Activated gamma-delta T cell treated with anti-CD3 and anti-CD28 coated beads, Interleukin-2, amount 50 U/mL, for 16 hours (primary cell): Measurements from ENCODE around the gene TULP4.

Experiments
- DNase-seq: peaks from one replicate; pipeline ENCODE4 v3.0.0-alpha.2; 2020; ENCODE audit warnings: low read depth

Gene TULP4

DNA sequence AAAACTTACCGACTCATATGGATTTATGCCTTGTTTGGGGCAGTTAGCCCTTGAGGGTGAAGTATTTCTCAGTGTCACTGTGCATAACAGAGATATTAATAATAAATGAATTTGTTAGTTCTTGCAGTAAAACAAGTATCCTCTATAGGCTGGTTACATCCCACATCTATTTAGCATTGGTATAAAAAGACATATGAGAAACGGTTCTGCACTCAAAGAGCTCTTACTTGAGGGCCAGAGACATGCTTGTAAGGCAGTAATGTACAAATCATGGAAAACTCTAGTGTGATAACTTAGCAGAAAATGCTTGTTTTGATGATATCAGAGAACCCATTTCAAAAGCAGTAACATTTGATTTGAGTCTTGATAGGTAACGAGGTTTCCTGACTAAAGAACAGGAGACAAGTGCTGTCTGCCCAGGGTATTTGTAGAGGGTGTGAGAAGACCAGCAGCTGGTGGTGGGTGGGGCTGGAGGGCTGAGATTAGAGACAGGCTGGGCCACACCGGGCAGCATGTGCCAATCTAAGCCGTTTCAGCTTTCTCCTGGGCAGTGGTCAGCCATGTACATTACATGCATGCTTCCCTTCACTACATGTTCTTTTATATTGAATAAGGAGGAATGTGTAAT, 46.3 kb downstream of the TULP4 start:
- no peak for DNase-seq

DNA sequence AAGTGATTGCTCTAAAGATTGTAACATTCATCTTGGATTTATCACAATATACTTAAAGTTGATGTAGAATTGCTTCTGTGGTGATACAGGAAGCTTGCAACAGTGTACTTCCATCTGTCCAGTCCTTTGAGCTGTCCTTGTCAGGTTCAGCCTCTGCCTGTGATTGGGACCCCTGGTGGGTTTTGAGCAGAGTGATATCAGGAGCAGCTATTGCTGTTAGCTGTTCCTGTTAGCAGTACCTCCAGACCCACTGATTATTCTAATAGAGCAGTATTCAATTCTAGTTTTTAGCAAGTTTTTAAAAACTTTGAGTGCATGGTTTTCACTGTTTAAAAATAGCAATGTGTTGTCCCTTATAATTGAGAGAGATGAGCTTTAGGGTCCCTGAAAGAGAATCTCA, 48.8 kb downstream of the TULP4 start:
- DNase-seq = no peak

DNA sequence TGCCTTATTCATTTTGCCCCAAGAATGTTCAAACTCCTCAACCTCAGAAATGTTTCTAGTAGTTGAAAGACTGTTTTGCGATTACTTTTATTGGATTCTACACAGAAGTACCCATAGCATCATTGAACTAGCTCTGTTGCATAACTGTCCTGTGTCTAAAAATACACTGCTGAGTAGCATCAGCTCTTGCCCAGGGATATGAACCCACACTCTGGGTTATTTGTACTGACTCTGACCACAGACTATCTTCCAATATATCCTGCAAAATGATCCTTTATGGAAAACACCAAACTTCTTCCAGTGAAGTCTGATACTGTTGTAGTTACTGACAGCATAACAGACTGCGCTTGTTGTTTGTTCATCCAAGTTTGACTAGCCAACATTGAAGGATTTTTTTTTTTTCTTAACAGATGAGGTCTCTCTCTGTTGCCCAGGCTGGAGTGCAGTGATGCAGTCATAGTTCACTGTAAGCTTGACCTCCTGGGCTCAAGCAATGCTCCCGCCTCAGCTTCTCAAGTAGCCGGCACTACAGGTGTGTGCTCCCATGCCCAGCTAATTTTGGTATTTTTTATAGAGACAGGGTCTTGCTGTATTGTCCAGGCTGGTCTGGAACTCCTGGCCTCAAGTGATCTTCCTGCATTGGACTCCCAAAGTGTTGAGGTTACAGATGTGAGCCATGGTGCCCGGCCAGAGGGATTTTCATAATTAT, 49.9 kb downstream of the TULP4 start:
- no peak for DNase-seq

DNA sequence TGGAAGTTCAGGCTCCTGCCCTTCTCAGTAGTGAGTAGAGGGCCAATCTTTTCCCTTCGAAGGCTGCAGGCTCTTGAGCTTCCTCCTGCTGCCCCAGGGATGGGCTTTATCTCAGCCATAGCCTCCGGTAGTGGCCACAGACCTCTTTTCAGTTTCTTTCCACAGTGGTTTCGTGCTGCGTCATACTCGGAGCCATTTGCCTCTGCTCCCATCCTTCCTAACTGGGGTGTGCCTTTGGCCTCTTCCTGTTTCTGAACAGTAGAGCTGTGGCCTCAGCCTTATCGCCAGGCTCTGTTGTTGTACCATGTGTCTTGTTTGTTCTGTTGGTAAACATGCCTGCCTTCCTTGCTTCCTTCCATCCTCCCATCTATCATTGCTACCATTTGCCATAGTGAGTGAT, 54.1 kb downstream of the TULP4 start:
- no peak for DNase-seq

DNA sequence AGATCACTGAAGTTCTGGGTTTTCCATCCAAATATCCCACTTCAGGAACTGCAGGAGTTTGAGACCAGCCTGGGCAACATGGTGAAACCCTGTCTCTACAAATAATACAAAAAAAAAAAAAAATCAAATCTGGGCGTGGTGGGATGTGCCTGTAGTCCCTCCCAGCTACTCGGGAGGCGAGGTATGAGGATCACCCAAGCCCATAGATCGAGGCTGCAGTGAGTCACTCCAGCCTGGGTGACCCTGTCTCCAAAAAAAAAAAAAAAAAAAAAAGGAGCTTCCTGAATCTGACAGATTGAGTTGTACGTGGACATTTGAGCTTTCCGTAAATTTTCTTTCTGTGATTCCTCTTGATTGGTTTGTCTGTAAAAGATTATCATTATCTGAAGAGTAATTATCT, 55.6 kb downstream of the TULP4 start:
- DNase-seq = no peak

DNA sequence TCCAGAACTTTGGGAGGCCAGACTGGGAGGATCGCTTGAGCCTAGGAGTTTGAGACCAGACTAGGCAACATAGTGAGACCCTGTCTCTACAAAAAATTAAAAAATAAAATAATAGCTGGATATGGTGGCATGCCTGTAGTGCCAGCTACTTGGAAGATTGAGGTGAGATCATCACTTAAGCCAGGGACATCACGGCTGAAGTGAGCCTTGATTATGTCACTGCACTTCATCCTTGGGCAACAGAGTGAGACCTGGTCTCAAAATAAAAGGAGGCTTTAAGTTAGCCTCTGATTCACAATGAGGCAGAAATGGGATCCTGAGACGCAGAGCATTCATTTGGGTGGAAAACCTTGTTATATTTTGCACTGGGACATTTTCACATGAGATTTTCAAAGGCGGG, 57.0 kb downstream of the TULP4 start:
- no peak for DNase-seq

DNA sequence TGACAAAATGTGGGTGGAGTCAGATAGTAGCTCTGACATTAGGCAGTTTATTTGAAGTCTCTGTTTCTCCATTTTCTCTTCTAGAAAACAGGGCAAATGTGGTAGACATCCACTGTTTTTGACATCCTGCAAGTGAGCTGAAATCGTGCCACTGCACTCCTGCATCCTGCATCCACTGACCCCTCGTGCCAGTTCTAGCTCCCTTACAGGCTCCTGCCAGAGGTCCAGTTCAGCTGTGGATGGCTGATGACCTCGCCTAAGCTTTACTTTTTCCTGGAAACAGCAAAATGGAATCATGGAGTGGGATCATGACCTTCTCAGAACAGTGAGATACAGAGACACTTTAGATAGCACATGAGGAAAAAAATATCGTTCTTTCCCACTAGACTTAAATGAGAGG, 58.5 kb downstream of the TULP4 start:
- no peak for DNase-seq

DNA sequence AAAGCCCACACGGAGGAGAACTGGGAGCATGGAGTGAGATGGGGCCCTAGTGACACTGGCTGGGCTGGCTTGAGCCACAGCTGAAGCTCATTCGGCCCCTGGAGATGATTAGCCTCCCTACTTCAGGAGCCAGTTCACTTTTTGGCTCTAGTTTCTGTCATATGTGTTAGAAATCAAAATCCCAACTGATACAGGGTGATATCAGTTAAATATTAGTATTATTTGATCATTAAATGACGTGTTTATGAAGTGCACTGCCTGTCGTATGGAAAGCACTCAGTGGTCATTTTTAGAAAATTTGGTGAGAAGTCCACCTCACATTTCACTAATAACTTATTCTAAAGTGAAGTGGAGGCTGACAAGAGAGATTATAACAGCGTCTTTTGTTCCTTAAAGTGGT, 59.0 kb downstream of the TULP4 start:
- DNase-seq = no peak

DNA sequence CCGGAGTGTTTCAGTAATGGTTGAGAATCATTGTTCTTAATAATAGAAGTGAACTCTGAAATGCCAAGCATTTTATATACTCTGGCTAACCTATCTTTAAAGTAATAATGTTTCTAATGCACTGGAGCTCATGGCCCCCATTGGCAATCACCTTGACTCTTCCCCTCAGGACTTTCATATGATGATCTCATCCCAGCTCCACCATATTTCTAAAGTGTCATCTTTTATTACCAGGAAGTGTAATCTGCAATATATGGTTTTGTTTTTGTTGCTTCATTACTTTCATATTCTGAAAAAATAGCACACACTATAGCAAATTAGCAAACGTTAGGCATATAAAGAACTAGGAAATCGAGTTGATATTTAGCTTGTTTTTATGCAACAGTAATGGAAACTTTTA, 60.3 kb downstream of the TULP4 start:
- DNase-seq = no peak

DNA sequence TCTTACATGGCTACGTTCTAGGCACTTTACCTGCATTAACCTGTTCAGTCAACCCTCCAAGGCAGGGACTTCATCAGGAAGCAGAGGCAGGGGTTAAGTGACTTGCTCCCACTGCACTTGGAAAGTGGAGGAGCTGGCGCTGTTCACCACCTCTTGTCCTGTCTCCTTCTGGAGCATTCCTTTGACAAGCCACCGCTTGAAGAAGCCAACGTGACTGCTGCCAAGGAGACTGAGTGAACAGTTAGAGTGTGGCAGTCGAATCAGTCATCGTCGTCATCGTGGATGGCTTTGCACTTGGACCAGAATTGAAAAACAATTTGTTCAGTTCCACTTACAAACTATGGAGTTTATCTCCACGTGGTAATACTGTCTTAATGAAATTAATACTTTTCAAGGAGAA, 60.9 kb downstream of the TULP4 start:
- DNase-seq = no peak

DNA sequence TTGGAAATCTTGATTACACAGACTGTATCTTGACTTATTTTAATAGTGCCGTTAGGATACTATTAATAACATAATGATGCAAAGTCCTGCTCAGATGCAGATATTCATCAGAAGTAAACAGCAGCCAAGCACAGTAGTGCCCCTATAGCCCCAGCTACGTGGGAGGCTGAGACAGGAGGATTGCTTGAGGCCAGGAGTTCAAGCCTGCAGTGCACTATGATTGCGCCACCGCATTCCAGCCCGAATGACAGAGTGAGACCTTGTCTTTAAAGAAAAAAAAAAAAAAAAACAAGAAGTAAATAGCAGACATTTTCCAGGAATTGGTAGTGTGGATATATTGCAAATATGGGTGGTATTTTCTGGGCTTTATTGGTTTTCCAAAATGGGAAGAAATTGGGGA, 61.8 kb downstream of the TULP4 start:
- no peak for DNase-seq

DNA sequence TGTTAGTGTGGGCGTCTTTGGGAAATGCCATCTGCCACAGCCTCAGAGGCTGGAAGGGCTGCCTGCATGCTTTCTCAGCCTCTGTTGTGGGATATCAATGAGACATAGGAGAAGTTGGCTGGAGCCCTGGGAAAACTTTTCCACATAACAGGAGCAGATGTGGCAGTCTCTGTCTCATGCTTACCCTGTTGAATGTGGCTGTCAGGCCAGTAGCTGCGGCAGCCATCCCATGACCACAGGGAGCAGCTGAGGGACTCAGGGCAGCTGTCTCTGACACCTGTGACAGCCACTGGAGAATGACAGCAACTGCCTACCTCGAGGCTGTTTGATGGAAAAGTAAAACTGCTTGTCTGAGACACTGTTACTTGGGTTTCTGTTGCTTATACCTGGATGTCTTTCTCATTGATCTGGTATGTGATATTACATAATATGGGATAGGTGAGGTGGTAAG, 64.4 kb downstream of the TULP4 start:
- no peak for DNase-seq

DNA sequence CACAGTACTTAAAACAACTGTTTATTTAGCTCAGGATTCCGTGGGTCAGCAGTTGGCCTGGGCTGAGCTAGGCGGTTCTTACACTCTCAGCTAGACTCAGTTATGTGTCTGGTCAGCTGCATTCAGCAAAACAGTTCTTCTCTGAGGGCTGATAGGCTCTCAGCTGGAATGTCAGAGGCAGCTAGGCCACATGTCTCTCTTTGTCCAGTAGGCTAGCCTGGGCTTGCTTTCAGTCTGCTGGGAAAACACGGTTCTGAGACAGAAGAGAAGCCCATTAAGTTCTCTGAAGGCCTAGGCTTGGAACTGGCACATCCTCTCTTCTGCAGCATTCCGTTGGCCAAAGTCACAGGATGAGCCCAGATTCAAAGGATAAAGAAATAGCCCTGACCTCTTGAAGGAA, 65.6 kb downstream of the TULP4 start:
- no peak for DNase-seq

DNA sequence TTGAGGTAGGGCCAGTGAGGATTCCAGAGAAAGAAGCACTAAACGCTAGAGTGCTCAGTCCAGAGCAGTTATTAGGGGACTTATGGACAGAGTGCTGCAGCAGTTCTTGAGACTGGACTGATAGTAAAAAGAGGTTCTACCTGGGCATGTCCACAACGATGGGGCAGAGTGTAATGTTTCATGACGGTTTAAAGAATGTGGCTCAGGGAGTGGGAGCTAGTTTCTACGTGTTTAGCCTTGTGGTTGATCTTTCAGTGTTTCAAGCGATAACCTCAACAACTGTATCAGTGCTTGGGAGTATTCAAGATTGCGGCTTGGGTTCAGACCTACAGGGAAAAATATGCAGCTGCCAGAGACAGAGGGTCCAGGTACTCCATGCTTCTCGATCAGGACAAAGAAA, 67.1 kb downstream of the TULP4 start:
- DNase-seq = no peak

DNA sequence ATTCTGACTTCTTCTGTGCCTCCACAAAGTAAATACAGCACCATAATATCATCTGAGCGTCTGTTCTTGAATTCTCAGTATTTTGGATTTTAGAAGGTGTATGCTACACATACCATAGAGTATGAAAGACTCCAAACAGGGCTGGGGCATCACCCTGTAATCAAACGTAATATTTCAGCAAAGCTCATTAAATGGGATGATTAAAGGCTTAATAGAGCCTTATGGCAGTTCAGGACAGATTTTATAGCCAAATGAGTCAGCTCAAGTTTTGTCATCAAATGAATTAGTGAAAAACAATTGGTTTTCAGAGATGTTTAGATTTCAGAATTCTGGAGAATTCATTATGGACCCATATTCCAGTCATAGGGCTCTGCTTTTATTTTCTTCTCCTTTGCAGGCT, 68.9 kb downstream of the TULP4 start:
- no peak for DNase-seq

DNA sequence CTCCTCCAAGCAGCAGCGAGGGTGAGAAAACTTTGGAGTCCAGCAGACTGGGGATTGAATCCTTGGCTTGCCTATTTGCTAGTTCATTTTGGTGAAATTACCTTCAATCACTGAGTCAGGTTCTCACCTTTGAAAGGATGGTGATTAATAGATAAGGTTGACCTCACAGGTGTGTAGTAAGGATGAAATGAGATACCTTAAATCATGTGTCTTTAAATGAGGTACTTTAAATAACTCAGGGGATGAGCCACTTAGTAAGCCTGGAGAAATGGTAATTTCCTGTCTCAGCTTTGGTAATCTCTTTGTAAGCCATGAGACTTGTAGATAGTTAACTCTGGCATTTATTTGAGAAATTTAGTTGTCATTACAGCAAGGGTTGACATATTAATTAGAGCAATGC, 70.2 kb downstream of the TULP4 start:
- no peak for DNase-seq

DNA sequence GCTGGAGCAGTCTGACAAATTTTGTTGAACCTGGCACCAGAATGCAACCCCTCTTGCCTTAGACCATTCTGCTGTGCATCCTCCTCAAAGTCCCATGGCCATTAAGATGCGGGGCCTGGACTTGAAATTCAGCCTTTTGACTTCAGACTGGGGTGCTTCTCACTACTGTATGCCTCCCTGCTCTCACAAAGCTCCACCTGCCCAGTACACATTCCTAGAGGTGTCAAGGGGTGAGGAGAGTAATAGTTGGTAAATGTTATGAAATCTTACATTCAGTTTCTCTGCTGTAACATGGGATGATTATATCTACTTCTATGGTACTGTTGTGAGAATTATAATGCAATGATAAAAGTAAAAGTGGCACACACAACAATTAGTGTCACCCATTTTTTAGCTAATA, 70.8 kb downstream of the TULP4 start:
- DNase-seq = no peak

DNA sequence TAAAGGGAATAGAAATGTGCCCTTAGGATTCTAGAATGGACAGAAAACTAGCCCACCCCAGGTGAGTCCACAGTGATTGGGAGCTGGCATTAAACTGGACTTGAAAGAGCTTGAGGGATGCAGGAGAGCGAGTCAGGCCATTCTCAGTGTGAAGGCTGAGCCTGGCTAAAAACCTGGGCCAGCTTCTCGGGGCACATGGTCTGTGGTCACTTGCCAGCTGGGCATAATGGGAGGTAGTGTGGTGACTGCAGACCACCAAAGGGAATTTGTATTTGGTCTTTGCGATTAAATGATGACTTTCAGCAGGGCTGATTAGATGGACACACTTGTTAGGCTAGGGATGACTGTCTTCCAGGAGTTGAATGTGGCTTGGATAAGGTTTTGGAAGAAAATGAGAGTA, 71.3 kb downstream of the TULP4 start:
- DNase-seq = no peak

DNA sequence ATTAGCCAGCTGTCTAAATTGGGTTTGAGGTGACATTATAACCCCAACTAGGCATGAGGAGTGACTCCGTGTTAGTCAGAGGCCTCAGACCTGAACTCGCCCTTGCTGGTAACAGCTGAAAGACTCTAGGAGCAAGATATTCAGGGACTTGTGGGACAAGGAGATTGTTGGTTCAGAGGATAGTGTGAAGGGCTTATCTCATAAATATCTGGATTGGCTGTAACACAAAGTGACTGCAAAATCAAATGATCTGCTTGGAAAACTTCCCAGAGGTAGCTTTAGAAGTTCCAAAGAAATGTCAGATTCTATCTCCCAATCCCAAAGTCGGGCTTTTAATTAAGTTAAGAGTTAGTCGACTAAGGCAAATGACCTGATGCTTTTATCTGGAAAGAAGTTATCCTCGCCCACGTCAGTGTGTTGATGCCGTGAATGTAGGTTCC, 72.4 kb downstream of the TULP4 start:
- DNase-seq = no peak

DNA sequence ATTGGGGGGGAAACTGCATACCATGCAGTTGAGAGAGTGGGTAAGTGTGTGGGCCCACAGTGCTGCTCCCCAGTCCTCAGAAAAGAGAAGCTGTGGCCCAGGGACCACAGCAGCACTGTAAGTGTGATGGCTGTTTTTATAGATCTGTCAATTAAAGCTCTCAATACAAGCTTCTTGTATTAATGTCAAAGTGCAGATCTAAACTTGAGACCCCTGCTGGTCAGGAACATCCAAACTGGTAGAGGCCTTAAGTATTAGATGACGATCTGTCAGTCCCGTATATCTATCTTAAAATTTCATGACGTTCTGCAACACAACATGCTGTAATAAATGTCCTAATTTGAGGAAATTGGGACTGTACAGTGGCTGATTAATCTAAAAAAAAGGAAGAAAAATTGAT, 74.8 kb downstream of the TULP4 start:
- no peak for DNase-seq

DNA sequence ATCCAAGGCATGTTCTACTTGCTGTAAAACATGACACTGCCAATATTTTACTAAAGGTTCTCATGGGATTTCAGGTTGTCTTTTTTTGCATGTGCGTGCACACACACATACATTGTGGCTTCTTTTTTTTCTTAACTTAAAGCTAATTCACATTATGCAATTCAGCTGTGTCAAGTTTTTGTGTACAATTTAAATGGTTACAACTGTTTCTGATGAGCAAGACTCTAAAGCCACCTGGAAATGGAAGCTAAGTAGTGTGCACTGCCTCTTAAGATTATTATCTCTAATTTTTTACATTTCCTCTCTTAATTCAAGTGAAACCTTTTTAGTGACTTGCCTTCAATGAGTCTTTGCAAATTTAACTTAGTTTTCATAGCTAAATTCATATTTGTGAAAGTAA, 75.3 kb downstream of the TULP4 start:
- DNase-seq = no peak

DNA sequence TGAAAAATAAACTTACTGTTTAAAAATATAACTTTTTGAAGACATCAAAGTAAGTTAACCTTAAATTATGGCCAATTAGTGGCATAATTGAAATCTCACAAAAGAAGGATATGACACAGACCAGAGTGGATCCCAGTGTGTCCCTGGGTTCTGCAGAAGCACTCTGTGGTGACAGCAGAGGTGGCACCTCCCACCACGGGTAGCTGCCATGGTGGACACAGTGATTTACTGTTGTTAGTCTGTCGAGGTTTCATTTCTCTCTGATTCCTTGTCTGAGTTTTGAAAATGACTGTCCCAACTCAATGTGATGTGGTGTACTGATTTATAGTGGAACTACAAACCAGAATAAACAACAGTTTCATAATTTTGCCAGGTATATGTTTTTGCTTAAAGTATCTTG, 76.5 kb downstream of the TULP4 start:
- no peak for DNase-seq

DNA sequence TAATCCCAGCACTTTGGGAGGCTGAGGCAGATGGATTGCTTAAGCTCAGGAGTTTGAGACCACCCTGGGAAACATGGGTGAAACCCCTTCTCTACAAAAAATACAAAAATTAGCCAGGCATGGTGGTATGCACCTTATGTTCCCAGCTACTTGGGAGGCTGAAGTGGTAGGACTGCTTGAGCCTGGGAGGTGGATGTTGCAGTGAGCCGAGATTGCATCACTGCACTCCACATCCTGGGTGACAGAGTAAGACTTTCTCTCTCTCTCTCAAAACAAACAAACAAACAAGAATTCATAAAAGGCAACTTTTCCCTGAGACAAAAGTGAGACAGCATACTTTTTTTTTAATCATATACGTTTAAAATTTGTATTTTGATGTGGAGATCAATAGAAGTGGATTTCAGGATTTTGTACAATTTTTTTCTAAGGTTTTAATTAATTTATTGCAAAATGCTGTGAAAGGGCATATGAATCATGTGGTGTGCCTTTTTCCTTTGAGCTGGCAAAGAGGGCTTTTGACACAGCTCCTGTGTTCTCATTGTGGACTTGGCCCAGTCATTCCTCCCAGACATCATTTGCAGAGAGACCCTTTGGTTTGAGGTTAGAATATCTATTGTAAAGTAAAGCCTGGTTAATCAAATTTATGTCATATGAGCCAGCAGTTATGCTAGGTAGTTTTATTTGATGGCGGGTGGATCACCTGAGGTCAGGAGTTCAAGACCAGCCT, 77.1 kb downstream of the TULP4 start:
- no peak for DNase-seq

DNA sequence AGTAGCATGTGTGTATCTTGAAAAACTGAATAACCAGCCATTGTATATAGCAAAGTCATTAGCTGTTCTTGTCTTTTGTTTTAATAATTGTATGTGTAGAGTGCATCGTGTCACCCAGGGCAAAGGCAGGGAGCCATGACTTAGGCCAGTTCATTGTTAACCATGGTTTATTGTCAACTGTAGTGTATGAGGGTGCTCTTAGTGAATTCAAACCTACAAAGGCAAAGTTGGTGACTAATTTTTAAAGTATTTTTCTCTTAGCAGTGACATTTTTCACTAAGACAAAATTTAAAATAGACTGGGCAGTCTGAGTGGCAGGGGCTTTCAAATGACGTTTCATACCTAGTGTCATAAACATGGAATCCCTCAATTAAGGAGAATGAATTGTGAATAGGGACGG, 79.0 kb downstream of the TULP4 start:
- DNase-seq = no peak
